ENCODE data around the gene TTYH2.

Gene TTYH2

GRCh38 chr17:74214484-74215341, 1.3 kb downstream of the TTYH2 start:
- WGBS, result 84% methylated on average over 11 of the region's 16 CpGs
- Histone ChIP-seq H4K91ac (ENCODE audit: low read length) (no peak overlapping the region), H2BK120ac (ENCODE audit: low read depth, low read length) (no peak overlapping the region), H3K27me3 (ENCODE audit: control insufficient read depth in 1 of 2, insufficient read depth in 1 of 2, low read length in 2 of 2) (peaks cover 20 to 48% of the 10 kb centered on the region in 2 experiments), H3K9ac (ENCODE audit: low read length) (no peak overlapping the region), H2AK5ac (ENCODE audit: low read length, severe bottlenecking) (no peak overlapping the region), H3K9me3 (ENCODE audit: control insufficient read depth, low read length) (no peaks in the 10 kb centered on the region), H2BK12ac (ENCODE audit: low read length in 2 of 2) (no peak overlapping the region), H3K4me2 (ENCODE audit: low read length, poor library complexity, severe bottlenecking) (no peak overlapping the region), H3K18ac (ENCODE audit: low read depth in 1 of 2, low read length in 2 of 2) (no peak overlapping the region), H2BK15ac (ENCODE audit: low read depth, poor library complexity, severe bottlenecking) (no peak overlapping the region), H3K14ac (ENCODE audit: low read length in 2 of 2) (no peak overlapping the region), H3K36me3 (ENCODE audit: control insufficient read depth in 1 of 2, insufficient read depth in 2 of 2, low read depth in 1 of 2, low read length in 2 of 2) (peaks cover 6 to 12% of the 10 kb centered on the region in 2 experiments), H3K4me1 (ENCODE audit: control insufficient read depth, insufficient read depth, low read depth, low read length) (peaks cover 39% of the 10 kb centered on the region), H2BK5ac (ENCODE audit: low read depth, low read length, poor library complexity, severe bottlenecking) (no peak overlapping the region), H3K27ac (ENCODE audit: low read length, poor library complexity, severe bottlenecking) (no peak overlapping the region), H3K4ac (ENCODE audit: low read depth in 1 of 2, low read length in 2 of 2) (no peak overlapping the region), H3K4me3 (ENCODE audit: insufficient read depth in 1 of 2, low read depth in 1 of 2, low read length in 2 of 2) (no peak overlapping the region), H4K8ac (ENCODE audit: low read length) (no peak overlapping the region), H2AFZ (ENCODE audit: low read depth, low read length) (no peak overlapping the region), H3K23ac (ENCODE audit: low read length in 2 of 2) (no peak overlapping the region), H3K79me1 (replicated peaks; ENCODE audit: low read length, poor library complexity, severe bottlenecking) (peaks cover 2% of the 10 kb centered on the region)
- DNase-seq, result no peak

DNA sequence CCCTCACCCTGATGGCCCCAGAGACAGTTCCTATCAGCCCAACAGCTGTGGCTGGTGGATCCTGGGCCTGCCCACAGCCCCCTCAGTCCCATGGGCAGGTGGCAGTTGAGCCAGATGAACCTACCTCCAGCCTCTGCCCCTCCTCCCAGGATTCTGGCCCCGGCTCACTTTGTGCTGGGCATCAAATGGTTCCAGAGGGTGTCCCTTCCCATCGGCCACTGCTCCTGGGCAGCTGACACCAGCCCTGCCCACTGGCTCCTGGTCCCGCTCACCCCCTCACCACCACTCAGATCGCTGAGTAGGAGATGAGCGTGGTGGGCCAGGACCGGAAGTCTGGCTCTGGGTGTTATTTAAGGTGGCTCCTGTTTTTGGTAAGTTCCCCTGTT, 2.0 kb downstream of the TTYH2 start:
- Histone ChIP-seq H2BK5ac (ENCODE audit: low read depth, low read length, poor library complexity, severe bottlenecking) (no peak overlapping the region), H3K9ac (ENCODE audit: low read length) (no peak overlapping the region), H3K4me2 (ENCODE audit: low read length, poor library complexity, severe bottlenecking) (no peak overlapping the region), H3K14ac (ENCODE audit: low read length in 2 of 2) (no peak overlapping the region), H4K8ac (ENCODE audit: low read length) (no peak overlapping the region), H3K36me3 (ENCODE audit: control insufficient read depth in 1 of 2, insufficient read depth in 2 of 2, low read depth in 1 of 2, low read length in 2 of 2) (peaks cover under 1 to 6% of the 10 kb centered on the region in 2 experiments), H3K4ac (ENCODE audit: low read depth in 1 of 2, low read length in 2 of 2) (no peak overlapping the region), H2BK12ac (ENCODE audit: low read length in 2 of 2) (no peak overlapping the region), H2BK120ac (ENCODE audit: low read depth, low read length) (no peak overlapping the region), H2BK15ac (ENCODE audit: low read depth, poor library complexity, severe bottlenecking) (no peak overlapping the region), H3K79me1 (replicated peaks; ENCODE audit: low read length, poor library complexity, severe bottlenecking) (peaks cover 2% of the 10 kb centered on the region), H2AK5ac (ENCODE audit: low read length, severe bottlenecking) (no peak overlapping the region), H3K27ac (ENCODE audit: low read length, poor library complexity, severe bottlenecking) (no peak overlapping the region), H3K27me3 (ENCODE audit: control insufficient read depth in 1 of 2, insufficient read depth in 1 of 2, low read length in 2 of 2) (peaks cover 20 to 48% of the 10 kb centered on the region in 2 experiments), H3K4me1 (ENCODE audit: control insufficient read depth, insufficient read depth, low read depth, low read length) (peaks cover 35% of the 10 kb centered on the region), H3K4me3 (ENCODE audit: insufficient read depth in 1 of 2, low read depth in 1 of 2, low read length in 2 of 2) (no peak overlapping the region), H2AFZ (ENCODE audit: low read depth, low read length) (no peak overlapping the region), H3K23ac (ENCODE audit: low read length in 2 of 2) (no peak overlapping the region), H3K18ac (ENCODE audit: low read depth in 1 of 2, low read length in 2 of 2) (no peak overlapping the region), H3K9me3 (ENCODE audit: control insufficient read depth, low read length) (no peaks in the 10 kb centered on the region), H4K91ac (ENCODE audit: low read length) (no peak overlapping the region)
- no peak for DNase-seq
- 89% methylated on average over 6 of the region's 6 CpGs for WGBS

- H2BK15ac ChIP-seq (ENCODE audit: low read depth, poor library complexity, severe bottlenecking), result no peak overlapping the region
- no peak overlapping the region for H2BK120ac ChIP-seq (ENCODE audit: low read depth, low read length)
- no peak overlapping the region for H2BK12ac ChIP-seq (ENCODE audit: low read length in 2 of 2)
- H2AFZ ChIP-seq (ENCODE audit: low read depth, low read length), result no peak overlapping the region
- no peak overlapping the region for H2AK5ac ChIP-seq (ENCODE audit: low read length, severe bottlenecking)
- peaks cover 20 to 48% of the 10 kb centered on the region in 2 experiments for H3K27me3 ChIP-seq (ENCODE audit: control insufficient read depth in 1 of 2, insufficient read depth in 1 of 2, low read length in 2 of 2)
- no peak overlapping the region for H3K18ac ChIP-seq (ENCODE audit: low read depth in 1 of 2, low read length in 2 of 2)
- WGBS, result 79% methylated on average over 4 of the region's 5 CpGs
- no peak overlapping the region for H4K8ac ChIP-seq (ENCODE audit: low read length)
- no peak overlapping the region for H3K4me2 ChIP-seq (ENCODE audit: low read length, poor library complexity, severe bottlenecking)
- H4K91ac ChIP-seq (ENCODE audit: low read length), result no peak overlapping the region
- H3K9ac ChIP-seq (ENCODE audit: low read length), result no peak overlapping the region
- H3K27ac ChIP-seq (ENCODE audit: low read length, poor library complexity, severe bottlenecking), result no peak overlapping the region
- peaks cover 2% of the 10 kb centered on the region for H3K79me1 ChIP-seq (replicated peaks; ENCODE audit: low read length, poor library complexity, severe bottlenecking)
- DNase-seq, result no peak
- H3K9me3 ChIP-seq (ENCODE audit: control insufficient read depth, low read length), result no peaks in the 10 kb centered on the region
- H3K4me1 ChIP-seq (ENCODE audit: control insufficient read depth, insufficient read depth, low read depth, low read length), result peaks cover 25% of the 10 kb centered on the region
- no peaks in the 10 kb centered on the region for H3K36me3 ChIP-seq (ENCODE audit: control insufficient read depth in 1 of 2, insufficient read depth in 2 of 2, low read depth in 1 of 2, low read length in 2 of 2)
- no peak overlapping the region for H3K4me3 ChIP-seq (ENCODE audit: insufficient read depth in 1 of 2, low read depth in 1 of 2, low read length in 2 of 2)
- H3K14ac ChIP-seq (ENCODE audit: low read length in 2 of 2), result no peak overlapping the region
- H2BK5ac ChIP-seq (ENCODE audit: low read depth, low read length, poor library complexity, severe bottlenecking), result no peak overlapping the region
- no peak overlapping the region for H3K23ac ChIP-seq (ENCODE audit: low read length in 2 of 2)
- H3K4ac ChIP-seq (ENCODE audit: low read depth in 1 of 2, low read length in 2 of 2), result no peak overlapping the region
Observed at GRCh38 chr17:74216505-74216904, 3.1 kb downstream of the TTYH2 start.

- 88% methylated on average over 13 of the region's 13 CpGs for WGBS
- Histone ChIP-seq H3K79me1 (replicated peaks; ENCODE audit: low read length, poor library complexity, severe bottlenecking) (peaks cover 2% of the 10 kb centered on the region), H2BK15ac (ENCODE audit: low read depth, poor library complexity, severe bottlenecking) (no peak overlapping the region), H3K27me3 (ENCODE audit: control insufficient read depth in 1 of 2, insufficient read depth in 1 of 2, low read length in 2 of 2) (peaks cover 24 to 48% of the 10 kb centered on the region in 2 experiments), H4K91ac (ENCODE audit: low read length) (no peak overlapping the region), H3K18ac (ENCODE audit: low read depth in 1 of 2, low read length in 2 of 2) (no peak overlapping the region), H3K4me2 (ENCODE audit: low read length, poor library complexity, severe bottlenecking) (no peak overlapping the region), H3K4ac (ENCODE audit: low read depth in 1 of 2, low read length in 2 of 2) (no peak overlapping the region), H3K23ac (ENCODE audit: low read length in 2 of 2) (no peak overlapping the region), H3K9ac (ENCODE audit: low read length) (no peak overlapping the region), H2BK5ac (ENCODE audit: low read depth, low read length, poor library complexity, severe bottlenecking) (no peak overlapping the region), H2BK12ac (ENCODE audit: low read length in 2 of 2) (no peak overlapping the region), H3K14ac (ENCODE audit: low read length in 2 of 2) (no peak overlapping the region), H3K27ac (ENCODE audit: low read length, poor library complexity, severe bottlenecking) (no peak overlapping the region), H3K9me3 (ENCODE audit: control insufficient read depth, low read length) (no peaks in the 10 kb centered on the region), H2BK120ac (ENCODE audit: low read depth, low read length) (no peak overlapping the region), H3K36me3 (ENCODE audit: control insufficient read depth in 1 of 2, insufficient read depth in 2 of 2, low read depth in 1 of 2, low read length in 2 of 2) (no peaks in the 10 kb centered on the region), H3K4me3 (ENCODE audit: insufficient read depth in 1 of 2, low read depth in 1 of 2, low read length in 2 of 2) (no peak overlapping the region), H4K8ac (ENCODE audit: low read length) (no peak overlapping the region), H3K4me1 (ENCODE audit: control insufficient read depth, insufficient read depth, low read depth, low read length) (peaks cover 19% of the 10 kb centered on the region), H2AK5ac (ENCODE audit: low read length, severe bottlenecking) (no peak overlapping the region), H2AFZ (ENCODE audit: low read depth, low read length) (no peak overlapping the region)
- DNase-seq, result no peak
Observed at GRCh38 chr17:74217037-74217730, 3.8 kb downstream of the TTYH2 start.
